Measurements from ENCODE around the gene NWD2. TPM values are rescaled to one million over a fixed set of nuclear protein-coding genes. Genes with fewer than 3 reads are reported as not detected.
"Not testable (repeated sequence)": the region's sequence is repeated elsewhere in the genome, so short reads cannot be mapped to it uniquely, and the experiment has no call there.

The NWD2 gene
- not detected for total RNA-seq
- not detected for polyA plus RNA-seq (ENCODE audit: insufficient read depth, low read depth, low replicate concordance)
- long read RNA-seq, donor 1: 0 reads
- long read RNA-seq, donor 2: 0 reads
- long read RNA-seq, donor 3: 0 reads
- long read RNA-seq, donor 4: 0 reads
- long read RNA-seq, donor 5: 0 reads
- long read RNA-seq, donor 6: 0 reads
- long read RNA-seq, donor 7: 0 reads
- long read RNA-seq, donor 8: 0 reads
- long read RNA-seq, donor 9: 0 reads
- long read RNA-seq, donor 10: 0 reads

GRCh38 chr4:37244583-37245390, at the start of gene NWD2:
TSS of gene NWD2 (plus strand) at chr4:37244743. CDS start at chr4:37245068, 325 bp downstream.
- Histone ChIP-seq H3K9ac (ENCODE audit: low read length in 3 of 3) (no peak within 1 kb of the TSS), H3K4me1 (ENCODE audit: control insufficient read depth in 2 of 3, insufficient read depth in 2 of 3, low read depth in 1 of 3, low read length in 3 of 3) (no peaks in the 10 kb centered on the region), H3K27ac (ENCODE audit: low read depth in 2 of 2, low read length in 2 of 2) (no peak within 1 kb of the TSS), H3K36me3 (ENCODE audit: control insufficient read depth in 2 of 3, insufficient read depth in 3 of 3, low read length in 3 of 3) (no peaks in the 10 kb centered on the region), H3K9me3 (ENCODE audit: control insufficient read depth in 2 of 3, insufficient read depth in 1 of 3, low read length in 3 of 3) (no peaks in the 10 kb centered on the region), H3K27me3 (ENCODE audit: control insufficient read depth, insufficient read depth, low read length) (peaks cover 35% of the 10 kb centered on the region), H3K4me3 (ENCODE audit: low read length in 3 of 3) (no peak within 1 kb of the TSS)
- intact Hi-C loops (cut with DNase I): no loop called here
- FAIRE-seq (no peak), DNase-seq (peak; percentile 64 to 81 (median 76))
- no peak for TF ChIP-seq CTCF (IDR thresholded peaks at IDR 0.05; ENCODE audit: borderline replicate concordance, extremely low read depth, insufficient read depth)

GRCh38 chr4:37197899-37198298, 46.6 kb upstream of the NWD2 start:
- intact Hi-C loops (cut with DNase I): no loop called here
- no peak for TF ChIP-seq CTCF (IDR thresholded peaks at IDR 0.05; ENCODE audit: borderline replicate concordance, extremely low read depth, insufficient read depth)
- H3K4me3 ChIP-seq (ENCODE audit: low read length in 3 of 3): no peak overlapping the region
- no peaks in the 10 kb centered on the region for H3K36me3 ChIP-seq (ENCODE audit: control insufficient read depth in 2 of 3, insufficient read depth in 3 of 3, low read length in 3 of 3)
- no peaks in the 10 kb centered on the region for H3K4me1 ChIP-seq (ENCODE audit: control insufficient read depth in 2 of 3, insufficient read depth in 2 of 3, low read depth in 1 of 3, low read length in 3 of 3)
- H3K27ac ChIP-seq (ENCODE audit: low read depth in 2 of 2, low read length in 2 of 2): no peak overlapping the region
- FAIRE-seq: no peak
- peaks cover 0 to 6% (median 0%) of the 10 kb centered on the region in 3 donors for H3K9me3 ChIP-seq (ENCODE audit: control insufficient read depth in 2 of 3, insufficient read depth in 1 of 3, low read length in 3 of 3)
- no peaks in the 10 kb centered on the region for H3K27me3 ChIP-seq (ENCODE audit: control insufficient read depth, insufficient read depth, low read length)
- DNase-seq: no peak
- no peak overlapping the region for H3K9ac ChIP-seq (ENCODE audit: low read length in 3 of 3)

GRCh38 chr4:37204740-37205139, 39.8 kb upstream of the NWD2 start:
- H3K9me3 ChIP-seq (ENCODE audit: control insufficient read depth in 2 of 3, insufficient read depth in 1 of 3, low read length in 3 of 3); H3K4me1 ChIP-seq (ENCODE audit: control insufficient read depth in 2 of 3, insufficient read depth in 2 of 3, low read depth in 1 of 3, low read length in 3 of 3); FAIRE-seq; H3K4me3 ChIP-seq (ENCODE audit: low read length in 3 of 3); H3K9ac ChIP-seq (ENCODE audit: low read length in 3 of 3); H3K27me3 ChIP-seq (ENCODE audit: control insufficient read depth, insufficient read depth, low read length); DNase-seq; intact Hi-C loops (cut with DNase I); H3K36me3 ChIP-seq (ENCODE audit: control insufficient read depth in 2 of 3, insufficient read depth in 3 of 3, low read length in 3 of 3); H3K27ac ChIP-seq (ENCODE audit: low read depth in 2 of 2, low read length in 2 of 2): not testable (repeated sequence)

- DNase-seq (no peak), FAIRE-seq (no peak)
- Histone ChIP-seq H3K4me1 (ENCODE audit: control insufficient read depth in 2 of 3, insufficient read depth in 2 of 3, low read depth in 1 of 3, low read length in 3 of 3) (no peaks in the 10 kb centered on the region), H3K9me3 (ENCODE audit: control insufficient read depth in 2 of 3, insufficient read depth in 1 of 3, low read length in 3 of 3) (no peaks in the 10 kb centered on the region), H3K9ac (ENCODE audit: low read length in 3 of 3) (no peak overlapping the region), H3K4me3 (ENCODE audit: low read length in 3 of 3) (no peak overlapping the region), H3K27me3 (ENCODE audit: control insufficient read depth, insufficient read depth, low read length) (no peaks in the 10 kb centered on the region), H3K27ac (ENCODE audit: low read depth in 2 of 2, low read length in 2 of 2) (no peak overlapping the region), H3K36me3 (ENCODE audit: control insufficient read depth in 2 of 3, insufficient read depth in 3 of 3, low read length in 3 of 3) (no peaks in the 10 kb centered on the region)
- TF ChIP-seq CTCF (IDR thresholded peaks at IDR 0.05; ENCODE audit: borderline replicate concordance, extremely low read depth, insufficient read depth): no peak
- intact Hi-C loops (cut with DNase I): no loop called here
These were observed 28.3 kb upstream of the NWD2 start for GRCh38 chr4:37216209-37216608.

All from kidney (tissue), 22 donors.